SJCRH30 (cell line): ENCODE measurements around the gene LBP. TPM values are rescaled to one million over a fixed set of nuclear protein-coding genes. Genes with fewer than 3 reads are reported as not detected.

ENCODE experiments used
- DNase-seq, 2 experiments: peaks; one replicate each; pipeline ENCODE4 v3.0.0-alpha.2; 2015 to 2020
- H3K27ac ChIP-seq: fragments of 250-450 bp; sonication (Bioruptor Pico); 2 replicates; pipeline ENCODE4 v1.5.1; 2020; ENCODE audit warnings: mild to moderate bottlenecking, moderate library complexity
- H3K27me3 ChIP-seq: fragments of 250-450 bp; sonication (Bioruptor Pico); 2 replicates; pipeline ENCODE4 v1.5.1; 2020; ENCODE audit warnings: mild to moderate bottlenecking, moderate library complexity
- H3K36me3 ChIP-seq: fragments of 250-450 bp; sonication (Bioruptor Pico); 2 replicates; pipeline ENCODE4 v1.5.1; 2020; ENCODE audit warnings: mild to moderate bottlenecking, moderate library complexity
- H3K4me1 ChIP-seq: fragments of 250-450 bp; sonication (Bioruptor Pico); 2 replicates; pipeline ENCODE4 v1.5.1; 2020; ENCODE audit warnings: mild to moderate bottlenecking, moderate library complexity
- H3K4me3 ChIP-seq: fragments of 250-450 bp; sonication (Bioruptor Pico); 2 replicates; pipeline ENCODE4 v1.5.1; 2020; ENCODE audit warnings: mild to moderate bottlenecking, moderate library complexity
- H3K9me3 ChIP-seq: fragments of 250-450 bp; sonication (Bioruptor Pico); replicated peaks from 2 replicates; pipeline ENCODE4 v1.5.1; 2020; ENCODE audit warnings: mild to moderate bottlenecking, moderate library complexity
- total RNA-seq: library from RNA; depleted of rRNA; stranded (reverse); fragments of >200 nt; shearing (Covaris generic); gene quantifications from 2 replicates; pipeline ENCODE4 v1.2.3, GENCODE V29; 2014; rRNA removed

Gene LBP
- total RNA-seq, 1 experiment from 2014 or later: not detected

DNA sequence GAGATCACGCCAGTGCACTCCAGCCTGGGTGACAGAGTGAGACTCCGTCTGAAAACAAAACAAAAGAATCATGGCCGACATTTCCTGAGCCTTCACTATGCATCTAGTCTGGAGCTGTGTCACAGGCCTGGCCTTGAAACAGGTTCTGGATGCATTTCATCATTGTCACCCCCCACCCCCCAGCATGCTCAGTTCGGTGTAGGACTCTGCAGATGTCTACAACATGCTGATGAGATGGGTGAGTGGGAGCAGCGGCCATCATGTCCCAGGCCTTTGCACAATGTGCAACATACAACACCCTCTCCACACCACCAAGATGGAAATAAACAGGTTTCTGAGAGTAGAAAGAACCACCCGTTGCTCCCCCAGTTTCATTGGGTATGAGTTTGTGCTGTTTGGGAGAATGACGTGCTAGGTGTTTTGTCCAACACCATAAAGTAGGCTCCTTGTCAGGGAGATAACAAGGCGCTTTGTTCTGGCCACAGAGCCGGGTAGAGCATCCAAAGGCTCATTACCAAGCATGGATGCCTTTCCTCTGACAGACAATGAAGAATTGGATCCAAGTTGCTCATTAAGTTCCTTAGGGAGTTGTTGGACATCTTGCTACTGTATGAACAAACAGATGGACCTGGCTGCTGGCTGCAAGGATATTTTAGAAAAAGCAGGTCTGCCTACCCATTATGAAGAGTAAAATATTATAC is 66.7 kb downstream of the LBP start:
- H3K27ac ChIP-seq: no peak overlapping the region
- no peaks in the 10 kb centered on the region for H3K27me3 ChIP-seq
- no peaks in the 10 kb centered on the region for H3K9me3 ChIP-seq
- peaks cover 55% of the 10 kb centered on the region for H3K36me3 ChIP-seq
- no peaks in the 10 kb centered on the region for H3K4me1 ChIP-seq
- no peak overlapping the region for H3K4me3 ChIP-seq
- no peak for DNase-seq

DNA sequence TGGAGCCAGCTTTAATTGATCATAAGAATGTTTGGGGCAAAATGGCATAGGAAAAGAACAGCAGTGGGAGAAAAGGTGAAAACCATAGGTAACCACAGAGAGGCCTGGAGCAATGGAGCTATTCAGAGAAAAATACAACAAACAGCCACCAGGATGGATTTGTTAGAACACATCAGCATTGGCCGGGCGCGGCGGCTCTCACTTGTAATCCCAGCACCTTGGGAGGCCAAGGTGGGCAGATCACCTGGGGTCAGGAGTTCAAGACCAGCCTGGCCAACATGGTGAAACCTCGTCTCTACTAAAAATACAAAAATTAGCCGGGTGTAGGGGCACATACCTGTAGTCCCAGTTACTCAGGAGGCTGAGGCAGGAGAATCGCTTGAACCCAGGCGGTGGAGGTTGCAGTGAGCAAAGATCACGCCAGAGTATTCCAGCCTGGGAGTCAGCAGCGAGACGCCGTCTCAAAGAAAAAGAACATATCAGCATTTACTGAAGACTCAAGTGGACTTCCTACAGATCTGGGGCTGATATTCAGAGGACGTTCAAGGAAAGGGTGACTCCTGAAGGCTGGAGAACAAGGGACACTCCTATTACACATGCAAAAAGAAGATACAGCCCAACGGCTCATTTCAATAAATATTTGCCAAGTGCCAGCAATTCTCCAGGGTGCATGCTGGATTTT is 68.6 kb downstream of the LBP start:
- DNase-seq: no peak
- Histone ChIP-seq H3K4me3 (no peak overlapping the region), H3K9me3 (no peaks in the 10 kb centered on the region), H3K27ac (no peak overlapping the region), H3K36me3 (peaks cover 68% of the 10 kb centered on the region), H3K27me3 (no peaks in the 10 kb centered on the region), H3K4me1 (no peaks in the 10 kb centered on the region)

DNA sequence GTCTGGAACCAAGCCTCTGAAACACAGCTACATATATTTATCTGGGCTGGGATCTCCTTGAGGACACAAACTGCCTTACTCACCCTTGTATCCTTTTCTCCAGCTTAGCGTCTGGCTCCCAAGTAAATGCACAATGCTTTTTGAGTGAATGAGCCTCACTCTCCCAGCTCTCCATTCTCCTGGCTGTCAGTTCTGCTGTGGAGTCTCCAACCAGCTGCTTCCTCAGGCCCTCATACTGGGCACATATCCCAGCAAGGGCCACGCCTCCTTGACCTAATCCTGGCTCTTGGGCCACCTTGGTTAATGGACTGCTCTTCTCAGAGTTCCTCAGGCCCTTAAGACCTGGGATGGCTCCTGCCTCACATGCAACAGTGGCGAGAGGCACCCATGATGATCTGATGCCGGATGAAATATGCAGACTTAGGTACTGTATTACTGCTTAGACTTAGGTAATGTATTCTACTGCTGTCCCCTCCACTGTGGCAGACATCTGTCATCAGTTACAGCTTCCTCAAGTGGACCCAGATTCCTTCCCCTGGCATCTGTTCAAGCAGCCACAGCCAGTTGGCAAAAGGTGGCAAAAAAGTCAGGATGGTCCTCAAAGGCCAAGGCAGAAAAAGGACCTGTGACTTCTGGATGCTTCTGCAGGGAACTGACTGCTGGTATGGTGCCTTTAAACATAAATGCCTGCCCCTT is 72.4 kb downstream of the LBP start:
- no peaks in the 10 kb centered on the region for H3K9me3 ChIP-seq
- H3K4me3 ChIP-seq: no peak overlapping the region
- no peaks in the 10 kb centered on the region for H3K4me1 ChIP-seq
- DNase-seq: peak; percentile 42 to 59
- H3K27me3 ChIP-seq: no peaks in the 10 kb centered on the region
- H3K27ac ChIP-seq: no peak overlapping the region
- peaks cover 90% of the 10 kb centered on the region for H3K36me3 ChIP-seq

DNA sequence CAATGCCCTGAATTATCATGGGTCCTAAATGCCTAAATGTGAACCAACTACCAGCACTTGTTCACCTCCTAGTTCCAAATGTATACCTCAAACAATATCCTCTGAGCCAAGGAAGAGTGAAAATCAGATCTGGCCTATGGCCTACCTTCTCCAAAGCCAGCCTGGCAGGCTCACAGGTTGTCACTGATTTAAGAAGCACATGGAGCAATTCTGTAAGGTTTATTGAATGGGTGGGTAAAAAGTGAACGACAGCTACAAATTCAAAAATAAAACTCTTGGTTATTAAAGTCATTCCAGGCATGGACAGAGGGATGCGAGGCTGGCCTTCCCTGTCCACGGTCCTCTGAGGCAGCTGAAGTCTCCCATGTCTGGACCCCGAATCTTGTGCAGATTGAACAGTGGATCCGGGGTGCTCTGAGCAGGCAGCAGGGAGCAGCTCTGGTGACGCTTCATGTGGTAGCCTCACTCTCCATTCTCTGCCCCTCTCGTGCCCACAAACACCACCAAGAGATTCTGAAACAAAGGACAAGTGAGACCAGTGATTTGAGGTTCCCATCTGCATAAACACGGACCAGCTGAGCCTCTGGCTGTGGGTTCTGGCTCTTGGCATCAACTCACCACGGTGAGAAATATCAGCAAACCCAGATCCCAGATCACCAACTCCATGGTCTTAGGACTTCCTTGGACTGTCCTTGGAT is 74.3 kb downstream of the LBP start:
- no peak overlapping the region for H3K27ac ChIP-seq
- no peak for DNase-seq
- H3K4me1 ChIP-seq: peaks cover 6% of the 10 kb centered on the region; the same call in 1 of the 2 replicates
- H3K4me3 ChIP-seq: no peak overlapping the region
- H3K36me3 ChIP-seq: peaks cover 94% of the 10 kb centered on the region
- no peaks in the 10 kb centered on the region for H3K27me3 ChIP-seq
- H3K9me3 ChIP-seq: no peaks in the 10 kb centered on the region

DNA sequence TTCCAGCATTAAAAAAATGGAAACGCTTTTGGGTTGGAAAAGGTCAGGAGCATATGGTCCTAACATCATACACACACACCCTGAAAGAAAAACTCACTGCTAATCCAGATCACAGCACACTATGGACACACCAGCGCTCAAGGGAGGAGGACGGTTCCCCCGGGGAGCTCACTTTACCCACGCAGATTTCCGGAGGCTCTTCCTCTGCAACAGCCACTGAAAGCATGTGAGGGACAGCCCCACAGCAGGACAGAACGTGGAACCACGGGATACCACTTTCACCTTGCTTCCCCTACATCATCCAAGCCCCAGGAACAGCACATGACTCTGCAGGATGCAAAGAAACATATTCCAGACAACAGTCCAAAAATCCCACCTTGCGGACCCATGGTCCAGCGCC is 75.6 kb downstream of the LBP start:
- Histone ChIP-seq H3K27ac (no peak overlapping the region), H3K4me1 (peaks cover 15% of the 10 kb centered on the region), H3K9me3 (no peaks in the 10 kb centered on the region), H3K36me3 (peaks cover 95% of the 10 kb centered on the region), H3K4me3 (no peak overlapping the region), H3K27me3 (no peaks in the 10 kb centered on the region)
- DNase-seq: no peak

DNA sequence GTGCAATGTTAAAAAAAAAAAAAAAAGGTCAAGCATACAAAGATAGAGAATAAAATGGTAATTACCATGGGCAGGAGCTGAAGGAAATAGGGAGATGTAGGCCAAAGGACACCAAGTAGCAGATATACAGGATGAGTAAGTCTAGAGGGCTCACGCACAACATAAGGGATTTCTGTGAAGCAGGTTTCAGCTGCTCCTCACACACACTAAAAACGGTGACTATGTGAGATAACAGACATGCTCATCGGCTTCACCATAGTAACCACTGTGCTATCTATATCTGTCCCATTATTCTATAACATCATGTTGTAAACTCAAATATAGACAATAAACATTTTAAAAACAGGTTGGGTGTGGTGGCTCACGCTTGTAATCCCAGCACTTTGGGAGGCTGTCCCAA is 77.3 kb downstream of the LBP start:
- no peak for DNase-seq
- Histone ChIP-seq H3K36me3 (peaks cover 100% of the 10 kb centered on the region), H3K4me1 (peaks cover 29% of the 10 kb centered on the region), H3K9me3 (no peaks in the 10 kb centered on the region), H3K4me3 (no peak overlapping the region), H3K27me3 (no peaks in the 10 kb centered on the region), H3K27ac (no peak overlapping the region)

DNA sequence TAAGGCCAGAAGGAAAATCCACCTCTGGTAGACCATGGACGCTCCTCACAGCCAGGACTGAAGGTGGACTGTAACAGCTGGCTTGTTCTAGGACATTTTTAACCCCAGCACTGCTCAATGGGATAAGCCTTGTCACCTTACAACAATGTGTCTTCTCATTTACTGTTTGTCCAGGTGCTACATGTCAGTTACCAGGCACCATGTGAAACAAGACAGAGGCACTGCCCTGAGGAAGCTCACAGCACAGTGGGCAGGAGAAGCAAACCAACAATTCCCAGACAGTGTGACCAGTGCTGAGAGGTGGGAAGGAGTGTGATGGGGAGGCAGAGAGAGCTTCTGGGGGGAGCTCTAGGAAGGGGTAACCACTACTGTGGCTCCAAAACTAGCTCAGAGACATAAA is 78.1 kb downstream of the LBP start:
- DNase-seq: peak; percentile 34 to 68
- no peak overlapping the region for H3K27ac ChIP-seq

DNA sequence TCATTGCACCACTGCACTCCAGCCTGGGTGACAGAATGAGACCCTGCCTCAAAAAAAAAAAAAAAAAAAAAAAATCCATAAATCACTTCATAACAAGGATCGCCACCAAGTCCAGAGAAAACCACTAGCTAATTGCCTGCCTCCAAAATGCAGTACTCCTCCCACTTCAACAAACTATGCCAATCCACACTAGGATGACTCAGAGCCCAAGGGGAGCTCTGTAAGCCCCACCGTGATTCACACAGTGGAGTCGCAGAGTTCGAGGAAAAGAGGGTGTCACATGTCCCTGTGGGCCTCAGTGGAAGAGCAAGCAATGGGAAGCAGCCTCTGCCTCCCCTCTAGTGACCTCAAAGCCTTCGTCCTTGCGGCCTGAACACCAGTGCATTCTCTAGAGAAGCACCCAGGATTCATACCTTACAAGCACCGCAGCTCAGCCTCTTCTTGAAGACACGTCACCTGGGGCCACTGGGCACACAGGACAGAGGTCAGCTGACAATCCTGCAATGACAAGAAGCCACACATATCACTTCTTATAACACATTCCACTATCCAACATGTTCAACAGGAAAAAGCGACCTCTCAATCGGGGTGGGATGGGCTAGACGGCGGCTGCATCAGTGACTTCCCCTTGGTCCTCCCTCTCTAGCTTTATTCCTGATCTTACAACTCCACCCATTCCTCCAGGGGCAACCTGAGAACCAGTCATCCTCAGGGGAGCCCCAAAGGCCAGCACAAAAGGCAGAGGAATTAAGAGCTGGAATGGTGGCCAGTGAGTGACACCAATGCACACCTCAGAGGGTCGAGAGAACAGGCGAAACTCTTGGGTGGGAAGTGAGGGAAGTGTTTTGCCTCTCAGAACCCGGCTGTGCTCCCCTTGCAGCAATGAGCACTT is 80.0 kb downstream of the LBP start:
- DNase-seq: peak; percentile 54 to 68
- Histone ChIP-seq H3K36me3 (peaks cover 100% of the 10 kb centered on the region), H3K27me3 (no peaks in the 10 kb centered on the region), H3K4me1 (peaks cover 31% of the 10 kb centered on the region), H3K9me3 (no peaks in the 10 kb centered on the region), H3K27ac (no peak overlapping the region), H3K4me3 (no peak overlapping the region)

More for the DNA sequence above, 78.1 kb downstream of the LBP start:
- Histone ChIP-seq H3K9me3 (no peaks in the 10 kb centered on the region), H3K36me3 (peaks cover 100% of the 10 kb centered on the region), H3K4me1 (peaks cover 31% of the 10 kb centered on the region), H3K27me3 (no peaks in the 10 kb centered on the region), H3K4me3 (no peak overlapping the region)

Other genes with a start within 250 kb of the LBP start
- gene TGM2, start 181.2 kb upstream of the LBP start, total RNA-seq: 0.10 and 0.13 TPM in 2 replicates
- gene KIAA1755, start 85.7 kb upstream of the LBP start, total RNA-seq: 1.4 TPM in 2 replicates
- gene BPI, start 42.3 kb upstream of the LBP start, total RNA-seq: 0.06 TPM in 1 of 2 replicates, not detected in the other
- gene SNHG17, start 88.8 kb downstream of the LBP start, total RNA-seq: 35.3 and 42.8 TPM in 2 replicates
- gene RALGAPB, start 126.4 kb downstream of the LBP start, total RNA-seq: 48.2 and 51.5 TPM in 2 replicates
- gene ADIG, start 234.7 kb downstream of the LBP start, total RNA-seq: not detected in 2 replicates